Activated CD4-positive, CD25-positive, alpha-beta regulatory T cell treated with anti-CD3 and anti-CD28 coated beads, Interleukin-2, amount 50 U/mL, for 24 hours (primary cell): ENCODE data around the gene GMDS.
A peak's percentile ranks its signal among the peaks of the same experiment; 100 is the strongest.

Experiments used
- ATAC-seq, 2 donors: fragments of 150-1000 bp; cut with Tn5 transposase; one replicate each; pipeline ENCODE4 v1.10.0; 2021; ENCODE audit warnings: mild to moderate bottlenecking in 1 of 2, moderate library complexity in 1 of 2

The GMDS gene

GRCh38 chr6:2173203-2173961 is 72.0 kb downstream of the GMDS start:
- ATAC-seq = no peak

- ATAC-seq = no peak
These were observed 73.7 kb downstream of the GMDS start for GRCh38 chr6:2171728-2172127.

DNA sequence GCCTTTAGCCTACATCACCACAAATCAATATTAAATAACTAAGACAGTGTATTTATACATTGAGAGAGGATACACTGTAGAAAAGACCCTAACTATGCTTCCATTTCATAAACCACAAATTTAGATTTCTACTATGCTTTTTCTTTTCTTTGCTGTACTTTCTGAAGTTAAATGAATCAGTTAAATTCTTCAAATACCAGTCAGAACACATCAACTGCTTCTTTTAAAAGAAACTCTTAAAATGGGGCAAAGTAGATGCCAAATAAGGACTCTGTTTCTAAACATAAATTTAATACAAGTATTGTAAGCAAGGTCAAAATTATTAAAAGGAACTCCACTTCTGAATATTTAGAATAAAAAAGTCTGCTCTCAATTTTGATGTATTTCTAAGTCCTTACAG is 76.9 kb downstream of the GMDS start:
- ATAC-seq = no peak

DNA sequence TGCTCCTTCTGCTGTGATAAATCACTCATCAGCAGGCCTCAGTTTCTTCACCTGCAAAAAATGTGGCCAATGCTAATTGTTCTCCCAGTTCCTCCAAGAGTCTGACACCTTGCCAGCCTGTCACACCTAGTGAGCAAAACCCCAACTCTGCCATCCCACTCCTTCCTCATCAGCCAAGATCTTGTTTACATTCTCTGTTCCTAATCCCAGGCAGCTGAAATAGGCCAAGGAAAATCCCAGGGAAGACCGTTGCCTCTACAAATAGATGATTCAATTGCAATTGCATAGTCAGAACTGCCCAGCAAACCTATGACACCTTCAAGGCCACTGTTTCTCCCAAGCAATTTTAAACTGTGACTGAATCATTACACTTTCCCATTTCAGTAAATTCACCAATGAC is 78.7 kb downstream of the GMDS start:
- no peak for ATAC-seq

DNA sequence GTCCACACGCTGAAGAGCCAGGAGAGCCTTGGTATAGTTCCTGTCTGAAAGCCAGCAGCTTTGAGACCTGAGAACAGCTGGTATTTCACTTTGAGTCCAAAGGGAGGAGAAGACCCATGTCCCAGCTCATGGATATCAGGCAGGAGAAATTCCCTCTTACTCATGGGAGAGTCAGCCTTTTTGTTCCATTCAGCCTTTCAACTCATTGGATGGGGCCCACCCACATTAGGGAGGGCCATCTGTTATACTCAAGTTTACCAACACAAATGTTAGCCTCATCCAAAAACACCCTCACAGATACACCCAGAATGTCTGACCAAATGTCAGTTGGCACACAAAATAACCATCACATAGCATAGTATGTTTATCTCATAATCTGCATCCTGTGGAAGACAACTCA is 80.1 kb downstream of the GMDS start:
- ATAC-seq = no peak

GRCh38 chr6:2164481-2164880 is 80.9 kb downstream of the GMDS start:
- no peak for ATAC-seq

DNA sequence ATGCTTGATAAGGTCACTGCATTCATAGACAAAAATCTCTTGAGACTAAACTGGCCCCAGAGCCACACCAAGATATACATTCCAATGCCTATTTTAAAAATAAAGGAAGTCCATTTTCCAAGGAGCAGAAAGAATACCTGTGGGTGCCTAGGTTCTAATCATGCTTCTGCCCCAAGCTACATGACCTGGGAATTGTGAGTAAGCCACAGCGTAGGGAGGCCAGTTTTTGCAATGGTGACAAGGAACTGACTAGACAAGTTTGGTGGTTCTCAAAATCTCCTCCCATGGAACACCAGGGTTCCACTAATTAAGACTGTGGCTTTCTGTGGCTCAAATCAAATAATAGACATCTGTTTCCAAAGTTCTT is 83.3 kb downstream of the GMDS start:
- no peak for ATAC-seq

DNA sequence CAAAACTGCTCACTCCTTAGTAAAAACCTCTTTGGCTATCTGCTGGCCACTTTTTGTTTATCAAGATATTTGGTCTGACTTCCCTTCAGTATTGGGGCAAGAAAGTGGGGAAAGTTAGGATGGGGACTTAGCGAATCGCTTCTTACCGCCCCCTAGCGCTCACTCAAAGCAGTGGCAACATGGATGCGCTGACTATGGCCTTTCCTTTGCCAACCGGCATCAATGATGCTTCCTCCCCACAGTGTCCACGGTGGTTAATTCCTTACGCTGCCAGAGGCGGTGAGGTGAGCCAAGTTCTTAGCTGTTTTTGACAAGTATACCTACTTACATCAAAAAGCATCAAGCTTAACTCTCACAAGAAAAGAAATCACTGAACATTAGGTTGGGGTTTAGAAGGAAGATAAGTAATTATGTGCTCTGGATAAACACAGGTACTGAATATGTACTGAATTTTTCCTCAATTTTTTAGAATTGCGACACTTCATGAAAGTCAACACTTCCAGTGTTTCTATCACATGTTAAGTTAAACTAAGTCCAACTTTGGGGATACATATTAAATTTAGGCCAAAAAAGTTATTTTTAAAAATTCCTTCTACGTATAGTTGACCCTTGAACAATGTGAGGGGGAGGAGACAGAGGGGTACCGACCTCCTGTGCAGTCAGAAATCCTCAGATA is 86.7 kb downstream of the GMDS start:
- no peak for ATAC-seq

GRCh38 chr6:2157441-2158127 is 87.8 kb downstream of the GMDS start:
- peak; percentile 44 to 59 for ATAC-seq

DNA sequence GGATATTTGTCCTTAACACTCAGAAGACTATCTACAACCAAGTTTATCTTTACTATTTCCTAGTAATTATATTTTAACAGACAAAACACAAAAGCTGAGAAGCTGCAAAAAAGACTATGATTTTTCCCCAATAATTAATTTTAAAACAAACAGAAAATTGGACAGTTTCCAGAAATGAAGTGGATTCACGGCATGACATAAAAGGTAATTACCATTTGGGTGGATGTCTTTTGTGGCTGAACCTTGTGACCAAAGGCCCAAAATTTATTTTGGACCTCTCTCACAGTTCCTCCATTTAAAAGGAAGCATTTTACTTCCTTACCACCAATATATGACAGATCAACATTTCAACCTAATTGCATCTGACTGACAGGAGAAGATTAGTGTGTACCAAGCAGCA is 90.2 kb downstream of the GMDS start:
- ATAC-seq = no peak

- no peak for ATAC-seq
These were observed 95.9 kb downstream of the GMDS start for GRCh38 chr6:2149361-2150006.

GRCh38 chr6:2148748-2149147 is 96.7 kb downstream of the GMDS start:
- no peak for ATAC-seq

- ATAC-seq = no peak
These were observed 97.5 kb downstream of the GMDS start for GRCh38 chr6:2147766-2148448.

GRCh38 chr6:2147261-2147660 is 98.1 kb downstream of the GMDS start:
- ATAC-seq = no peak

DNA sequence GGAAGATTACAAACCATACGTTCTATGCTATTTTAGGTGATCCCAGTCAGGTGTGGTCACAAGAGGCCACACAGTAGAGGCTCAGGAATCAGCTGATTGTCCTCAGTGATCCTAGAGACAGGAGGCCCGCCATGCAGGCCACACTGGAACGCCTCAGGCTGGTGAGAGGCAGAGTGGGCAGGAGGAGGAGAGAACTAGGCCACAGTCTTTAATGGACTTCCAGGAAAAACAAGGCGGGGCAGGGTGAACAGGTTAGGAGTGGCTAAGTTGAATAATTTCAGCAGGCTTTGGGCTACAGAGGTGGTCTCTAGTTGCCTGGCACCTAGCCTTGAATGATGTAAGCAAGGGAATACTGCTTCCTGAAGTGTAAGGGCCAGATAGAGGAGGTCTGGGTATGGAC is 101.2 kb downstream of the GMDS start:
- ATAC-seq = no peak

- ATAC-seq = no peak
These were observed 103.6 kb downstream of the GMDS start for GRCh38 chr6:2141644-2142290.

DNA sequence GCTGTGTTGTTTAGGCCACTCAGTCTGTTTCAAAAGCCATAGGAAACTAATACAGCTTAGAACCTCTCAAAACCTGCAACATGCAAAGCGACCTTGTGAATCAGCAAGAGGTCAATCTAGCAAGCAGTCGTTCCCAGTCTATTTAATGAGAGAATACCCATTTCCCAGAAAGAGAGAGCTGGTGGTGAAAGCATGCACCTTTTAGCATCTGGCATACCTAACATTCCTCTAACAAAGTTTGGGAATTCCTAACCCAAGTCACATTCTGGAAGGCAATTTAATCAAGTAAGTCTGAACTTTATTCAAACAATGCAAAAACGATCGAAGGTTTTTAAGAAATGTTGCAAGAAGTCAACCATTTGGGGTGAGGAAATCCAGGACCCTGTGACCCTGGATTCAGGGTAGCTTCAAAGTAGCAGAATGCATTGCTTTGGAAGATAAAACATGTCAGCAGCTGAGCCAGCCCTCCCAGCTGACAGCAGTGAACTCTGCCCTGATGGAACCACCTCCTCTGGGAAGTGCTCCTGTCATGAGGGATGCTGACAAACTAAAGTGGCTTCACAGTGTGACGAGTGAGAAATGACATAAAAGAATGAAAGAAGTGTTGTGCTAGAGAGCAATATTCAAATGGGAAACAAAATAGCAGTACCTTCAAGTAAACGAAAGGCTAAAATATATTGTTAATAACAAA is 104.8 kb downstream of the GMDS start:
- ATAC-seq = no peak

- no peak for ATAC-seq
These were observed 110.0 kb downstream of the GMDS start for GRCh38 chr6:2135401-2135800.

GRCh38 chr6:2134554-2134953 is 110.9 kb downstream of the GMDS start:
- peak in 1 of 2 donors; percentile 55 for ATAC-seq

DNA sequence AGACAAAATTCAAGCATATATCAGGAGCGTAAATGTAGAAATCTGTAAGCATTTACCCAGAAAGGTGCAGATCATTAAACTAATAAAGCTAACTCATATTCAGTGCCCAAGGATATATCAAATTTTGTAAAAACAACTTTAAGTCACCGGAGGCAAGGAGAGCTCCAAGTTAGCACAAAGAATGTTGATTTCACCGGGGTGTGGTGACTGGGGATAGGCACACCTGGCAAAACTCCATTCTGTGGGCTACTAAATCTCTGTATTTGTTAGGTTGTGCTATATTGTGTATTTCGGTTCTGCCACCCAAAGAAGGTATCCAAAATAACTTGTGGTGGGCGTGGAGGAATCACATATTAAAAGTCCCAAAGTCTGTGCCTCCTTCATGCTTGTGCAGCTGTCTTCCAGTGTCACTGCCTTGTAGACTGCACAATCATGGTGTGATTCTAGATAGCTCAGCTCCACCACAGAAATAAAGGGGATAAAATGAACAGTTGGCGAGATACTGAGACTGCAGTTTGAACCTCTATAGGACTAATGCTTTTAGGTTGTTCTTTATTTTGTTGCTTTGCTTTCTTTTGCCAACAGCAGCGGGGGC is 111.6 kb downstream of the GMDS start:
- ATAC-seq = no peak

DNA sequence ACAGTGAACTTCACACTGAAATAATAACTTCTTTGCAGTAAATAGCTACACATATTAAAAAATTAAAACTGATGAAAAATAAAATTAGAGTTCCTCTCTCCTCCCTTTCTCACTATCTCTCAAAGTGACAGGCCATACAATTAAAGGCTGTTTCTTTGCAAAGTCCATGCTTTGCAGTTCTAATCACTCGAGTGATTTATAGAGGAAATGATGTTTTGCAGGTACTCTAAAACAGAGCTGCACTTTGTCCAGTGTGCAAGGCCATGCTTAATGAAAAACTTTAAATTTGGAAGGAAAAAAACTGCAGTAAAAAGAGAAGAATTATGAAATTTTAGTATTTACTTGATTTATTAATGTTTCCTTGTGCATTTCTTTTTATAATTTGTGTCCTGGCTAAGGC is 112.5 kb downstream of the GMDS start:
- no peak for ATAC-seq
